ENCODE measurements around the gene PPME1.

- no peak for TF ChIP-seq FOXA1 (IDR thresholded peaks at IDR 0.05)
- TF ChIP-seq SP1 (IDR thresholded peaks at IDR 0.05) = no peak
- no peak for TF ChIP-seq FOXK2 (IDR thresholded peaks at IDR 0.05)
- TF ChIP-seq L3MBTL2 (conservative IDR thresholded peaks at IDR 0.05) = no peak
- TF ChIP-seq TARDBP (IDR thresholded peaks at IDR 0.05) = no peak
- TF ChIP-seq BHLHE40 (IDR thresholded peaks at IDR 0.05; ENCODE audit: borderline replicate concordance) = no peak
- no peak for TF ChIP-seq FOXM1 (IDR thresholded peaks at IDR 0.05; ENCODE audit: borderline replicate concordance)
- no peak for TF ChIP-seq LEF1 (IDR thresholded peaks at IDR 0.05; ENCODE audit: borderline replicate concordance)
These were observed 91.6 kb downstream of the PPME1 start for GRCh38 chr11:74262725-74263124.
